Mucosa of descending colon (tissue), 3 donors: ENCODE measurements around the gene CPT1B. TPM values are rescaled to one million over a fixed set of nuclear protein-coding genes. Genes with fewer than 3 reads are reported as not detected.

Experiments used
- ATAC-seq: fragments of 200-7000 bp; cut with Tn5 transposase; one replicate; pipeline ENCODE4 v1.9.1; 2020; ENCODE audit warnings: mild to moderate bottlenecking, moderate library complexity
- DNase-seq, 3 donors: peaks; one replicate each; pipeline ENCODE4 v3.0.0-alpha.2; 2020
- H3K36me3 ChIP-seq: fragments of 200-600 bp; one replicate; pipeline ENCODE4 v1.8.0; 2021; ENCODE audit warnings: low read depth, mild to moderate bottlenecking
- H3K4me1 ChIP-seq: fragments of 200-600 bp; one replicate; pipeline ENCODE4 v1.8.0; 2021; ENCODE audit warnings: low read depth, mild to moderate bottlenecking
- H3K4me3 ChIP-seq: fragments of 200-600 bp; one replicate; pipeline ENCODE4 v1.8.0; 2021; ENCODE audit warnings: mild to moderate bottlenecking
- H3K9me3 ChIP-seq: fragments of 200-600 bp; one replicate; pipeline ENCODE4 v1.8.0; 2021; ENCODE audit warnings: mild to moderate bottlenecking
- intact Hi-C, 2 donors: fragments of 100-400 bp; cut with DNase I in 1 of 2; cut with micrococcal nuclease in 1 of 2; formaldehyde crosslinking; loops; one replicate each; pipeline versions ENCODE4 v1.11.0 to v1.11.1; 2022; cut with DNase I, micrococcal nuclease
- total RNA-seq, 3 donors: library from RNA; stranded (reverse); fragmentation: NEBNext Ultra II Directional in 2 of 3; extraction: Animal tissue kit (Norgen Biotek cat#: 25700) in 2 of 3; gene quantifications; one replicate each; pipeline versions ENCODE4 v1.2.1 to v1.2.4, GENCODE V29; 2021 to 2023
- TF ChIP-seq, protein P1 (sequence below): fragments of 200-600 bp; IDR thresholded peaks from one replicate; pipeline ENCODE4 v1.8.0; 2022; ENCODE audit warnings: antibody characterized with exemption, mild to moderate bottlenecking
- donor health status: DM: no; HTN: no; CAD: no; lungs with moderate emphysema.
- donor health status: DM: no; HTN: no; CAD: no.
- donor health status: DM: no; HTN: yes; CAD: no.

Gene CPT1B
- total RNA-seq, 3 donors from 2014 or later: 24.5 to 51.6 (median 29.9) TPM

DNA sequence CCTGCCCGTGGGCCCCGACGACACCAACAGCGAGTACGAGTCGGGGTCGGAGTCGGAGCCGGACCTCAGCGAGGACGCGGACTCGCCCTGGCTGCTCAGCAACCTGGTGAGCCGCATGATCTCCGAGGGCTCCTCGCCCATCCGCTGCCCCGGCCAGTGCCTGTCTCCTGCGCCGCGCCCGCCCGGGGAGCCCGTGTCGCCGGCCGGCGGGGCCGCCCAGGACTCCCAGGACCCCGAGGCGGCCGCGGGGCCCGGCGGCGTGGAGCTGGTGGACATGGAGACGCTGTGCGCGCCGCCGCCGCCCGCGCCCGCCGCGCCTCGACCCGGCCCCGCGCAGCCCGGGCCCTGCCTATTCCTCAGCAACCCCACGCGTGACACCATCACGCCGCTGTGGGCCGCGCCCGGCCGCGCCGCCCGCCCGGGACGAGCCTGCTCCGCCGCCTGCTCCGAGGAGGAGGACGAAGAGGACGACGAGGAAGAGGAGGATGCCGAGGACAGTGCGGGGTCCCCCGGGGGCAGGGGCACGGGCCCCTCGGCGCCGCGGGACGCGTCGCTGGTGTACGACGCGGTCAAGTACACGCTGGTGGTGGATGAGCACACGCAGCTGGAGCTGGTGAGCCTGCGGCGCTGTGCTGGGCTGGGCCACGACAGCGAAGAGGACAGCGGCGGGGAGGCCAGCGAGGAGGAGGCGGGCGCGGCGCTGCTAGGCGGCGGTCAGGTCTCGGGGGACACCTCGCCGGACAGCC, 26.2 kb upstream of the CPT1B start:
- DNase-seq: peak in 1 of 3 donors; percentile 16
- TF ChIP-seq, protein P1, sequence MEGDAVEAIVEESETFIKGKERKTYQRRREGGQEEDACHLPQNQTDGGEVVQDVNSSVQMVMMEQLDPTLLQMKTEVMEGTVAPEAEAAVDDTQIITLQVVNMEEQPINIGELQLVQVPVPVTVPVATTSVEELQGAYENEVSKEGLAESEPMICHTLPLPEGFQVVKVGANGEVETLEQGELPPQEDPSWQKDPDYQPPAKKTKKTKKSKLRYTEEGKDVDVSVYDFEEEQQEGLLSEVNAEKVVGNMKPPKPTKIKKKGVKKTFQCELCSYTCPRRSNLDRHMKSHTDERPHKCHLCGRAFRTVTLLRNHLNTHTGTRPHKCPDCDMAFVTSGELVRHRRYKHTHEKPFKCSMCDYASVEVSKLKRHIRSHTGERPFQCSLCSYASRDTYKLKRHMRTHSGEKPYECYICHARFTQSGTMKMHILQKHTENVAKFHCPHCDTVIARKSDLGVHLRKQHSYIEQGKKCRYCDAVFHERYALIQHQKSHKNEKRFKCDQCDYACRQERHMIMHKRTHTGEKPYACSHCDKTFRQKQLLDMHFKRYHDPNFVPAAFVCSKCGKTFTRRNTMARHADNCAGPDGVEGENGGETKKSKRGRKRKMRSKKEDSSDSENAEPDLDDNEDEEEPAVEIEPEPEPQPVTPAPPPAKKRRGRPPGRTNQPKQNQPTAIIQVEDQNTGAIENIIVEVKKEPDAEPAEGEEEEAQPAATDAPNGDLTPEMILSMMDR: no peak
- H3K4me1 ChIP-seq: peaks cover 3% of the 10 kb centered on the region
- no peaks in the 10 kb centered on the region for H3K9me3 ChIP-seq
- intact Hi-C loops: no loop called here
- H3K4me3 ChIP-seq: no peak overlapping the region
- no peaks in the 10 kb centered on the region for H3K36me3 ChIP-seq
- ATAC-seq: no peak

DNA sequence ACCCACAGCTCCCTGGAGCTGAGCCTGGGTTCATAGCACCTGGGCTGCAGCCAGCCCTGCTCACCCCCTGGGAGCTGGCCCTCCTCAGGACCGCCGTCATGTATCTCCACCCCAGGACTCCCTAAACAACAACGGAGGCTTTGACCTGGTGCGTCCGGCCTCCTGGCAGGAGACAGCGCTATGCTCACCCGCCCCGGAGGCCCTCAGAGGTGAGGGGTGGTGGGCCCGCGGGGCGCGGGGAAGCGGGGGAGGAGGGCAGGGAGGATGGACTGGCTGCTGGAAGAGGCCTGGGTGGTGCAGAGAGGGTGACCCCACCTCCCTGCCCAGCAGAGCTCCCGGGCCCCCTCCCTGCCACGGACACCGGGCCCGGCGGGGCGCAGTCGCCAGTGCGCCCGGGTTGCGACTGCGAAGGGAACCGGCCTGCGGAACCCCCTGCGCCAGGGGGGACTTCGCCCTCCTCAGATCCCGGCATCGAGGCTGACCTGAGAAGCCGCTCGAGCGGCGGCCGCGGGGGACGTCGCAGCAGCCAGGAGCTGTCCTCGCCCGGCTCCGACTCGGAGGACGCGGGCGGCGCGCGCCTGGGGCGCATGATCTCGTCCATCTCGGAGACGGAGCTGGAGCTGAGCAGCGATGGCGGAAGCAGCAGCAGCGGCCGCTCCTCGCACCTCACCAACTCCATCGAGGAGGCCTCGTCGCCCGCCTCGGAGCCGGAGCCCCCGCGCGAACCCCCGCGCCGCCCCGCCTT, 25.5 kb upstream of the CPT1B start:
- Histone ChIP-seq H3K4me1 (peaks cover 3% of the 10 kb centered on the region), H3K9me3 (no peaks in the 10 kb centered on the region), H3K36me3 (no peaks in the 10 kb centered on the region), H3K4me3 (no peak overlapping the region)
- intact Hi-C loops: no loop called here
- TF ChIP-seq, protein P1: no peak
- DNase-seq: peak in 1 of 3 donors; percentile 20
- no peak for ATAC-seq

DNA sequence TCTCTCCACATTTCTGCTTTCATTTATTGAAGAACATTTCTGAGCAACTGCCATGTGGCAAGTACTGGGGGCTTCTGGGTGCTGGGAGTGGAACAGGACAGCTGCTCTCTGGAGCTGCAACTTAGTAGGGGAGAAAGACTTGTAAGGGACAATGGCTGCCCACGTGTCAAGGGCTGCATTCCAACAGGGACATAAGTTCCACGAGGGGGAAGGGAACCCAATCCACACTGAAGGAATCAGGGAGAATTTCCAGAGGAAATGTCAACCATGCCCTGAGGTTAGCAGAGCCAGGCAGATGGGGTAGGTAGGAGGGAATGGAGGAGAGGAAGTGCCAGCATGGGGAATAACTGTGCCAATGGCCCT, 24.1 kb upstream of the CPT1B start:
- intact Hi-C loops: no loop called here
- ATAC-seq (no peak), DNase-seq (no peak)
- Histone ChIP-seq H3K4me1 (peaks cover 3% of the 10 kb centered on the region), H3K4me3 (no peak overlapping the region), H3K36me3 (no peaks in the 10 kb centered on the region), H3K9me3 (no peaks in the 10 kb centered on the region)
- TF ChIP-seq, protein P1: no peak

DNA sequence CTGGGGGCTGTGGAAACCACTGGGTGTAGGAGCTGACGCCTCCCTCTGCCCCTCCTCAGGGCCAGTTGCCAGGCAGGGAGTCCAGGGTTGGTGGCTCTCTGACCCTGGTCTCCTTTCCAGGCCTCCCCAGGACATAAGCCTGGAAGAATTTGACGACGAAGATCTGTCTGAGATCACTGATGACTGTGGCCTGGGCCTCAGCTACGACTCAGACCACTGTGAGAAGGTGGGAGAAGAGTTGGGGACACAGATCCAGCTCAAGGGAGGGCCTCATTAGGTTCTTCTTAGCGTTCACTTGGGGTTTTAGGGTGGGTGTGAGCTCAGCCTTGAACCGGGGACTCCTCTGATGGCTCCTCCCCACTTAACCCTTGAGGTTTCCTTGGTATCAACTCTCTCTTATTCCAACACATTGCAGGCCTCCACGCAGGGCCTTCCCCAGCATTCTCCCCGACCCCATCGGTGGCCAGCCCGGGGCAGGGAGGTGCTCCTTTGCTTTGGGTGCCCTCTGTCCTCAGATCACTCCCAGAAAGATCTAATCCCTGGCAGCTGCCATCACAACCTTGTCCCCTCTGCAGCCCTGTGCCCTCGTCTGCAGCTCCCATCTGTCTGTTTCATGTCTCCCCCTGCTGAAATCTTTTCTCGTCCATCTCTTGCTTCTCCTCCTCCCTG, 23.6 kb upstream of the CPT1B start:
- Histone ChIP-seq H3K9me3 (no peaks in the 10 kb centered on the region), H3K4me1 (peaks cover 3% of the 10 kb centered on the region), H3K36me3 (no peaks in the 10 kb centered on the region), H3K4me3 (no peak overlapping the region)
- TF ChIP-seq, protein P1: no peak
- ATAC-seq (no peak), DNase-seq (peak in 1 of 3 donors; percentile 16)
- intact Hi-C loops: no loop called here

DNA sequence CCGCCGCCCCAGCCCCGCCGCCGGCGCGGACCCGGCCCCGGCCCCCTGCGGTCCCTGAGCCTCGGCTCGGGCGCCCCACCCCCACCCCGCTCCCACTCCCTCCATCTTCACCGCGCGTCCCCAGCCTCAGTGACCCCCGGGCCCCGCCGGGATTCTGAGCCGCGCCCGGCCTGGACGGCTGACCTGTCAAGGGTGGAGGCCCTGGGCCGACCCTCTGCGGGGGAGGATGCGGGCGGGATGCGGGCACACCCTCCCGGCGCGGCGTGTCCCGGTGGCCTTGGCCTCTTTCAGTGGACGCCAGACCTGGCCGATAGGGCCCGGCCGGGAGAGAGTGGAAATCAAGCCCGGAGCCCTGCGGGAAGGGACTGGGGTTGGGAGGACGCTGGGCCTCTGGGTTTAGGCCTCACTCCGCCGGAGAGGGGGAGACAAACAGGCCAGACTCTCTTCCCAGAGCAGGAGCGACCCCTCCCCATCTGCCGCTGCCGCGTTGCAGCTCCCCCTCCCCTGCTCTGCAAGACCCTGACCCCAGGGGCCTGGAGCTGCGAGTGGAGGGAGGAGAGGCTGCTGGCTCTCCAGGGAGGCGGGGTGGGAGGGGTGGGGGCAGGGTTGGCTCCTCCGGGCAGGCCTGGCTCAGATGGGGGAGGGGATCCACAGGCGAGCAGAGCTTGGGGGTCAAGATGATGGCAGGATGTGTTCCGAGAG, 22.9 kb upstream of the CPT1B start:
- DNase-seq (peak in 1 of 3 donors; percentile 28), ATAC-seq (no peak)
- intact Hi-C loops: no loop called here
- peaks cover 3% of the 10 kb centered on the region for H3K4me1 ChIP-seq
- TF ChIP-seq, protein P1: no peak
- H3K36me3 ChIP-seq: no peaks in the 10 kb centered on the region
- no peak overlapping the region for H3K4me3 ChIP-seq
- no peaks in the 10 kb centered on the region for H3K9me3 ChIP-seq
